ENCODE data around the gene OTOP1. TPM values are rescaled to one million over a fixed set of nuclear protein-coding genes. Genes with fewer than 3 reads are reported as not detected.
"Not testable (repeated sequence)": the region's sequence is repeated elsewhere in the genome, so short reads cannot be mapped to it uniquely, and the experiment has no call there.

OTOP1 gene
- polyA plus RNA-seq, 1 experiment, result not detected

- no peak for DNase-seq (ENCODE audit: low read depth, low spot score)
These were observed 669 bp downstream of the OTOP1 start for GRCh38 chr4:4225915-4226605.

GRCh38 chr4:4217113-4217512, 9.6 kb downstream of the OTOP1 start:
- ChIA-PET CTCF (no interaction called here), POLR2A (no interaction called here)
- no peaks in the 10 kb centered on the region for H3K27me3 ChIP-seq (ENCODE audit: control insufficient read depth, insufficient read depth, low read length)
- no peak for DNase-seq (ENCODE audit: low read depth, low spot score)
- H3K9me3 ChIP-seq (ENCODE audit: control insufficient read depth, insufficient read depth, low read length), result no peaks in the 10 kb centered on the region
- no peak for TF ChIP-seq CTCF (IDR thresholded peaks at IDR 0.05; ENCODE audit: low read depth, low read length)
- H3K27ac ChIP-seq (ENCODE audit: low read depth, low read length), result no peak overlapping the region
- no peak overlapping the region for H3K4me3 ChIP-seq (ENCODE audit: low read depth, low read length)

More at GRCh38 chr4:4225915-4226605, 669 bp downstream of the OTOP1 start:
- peaks cover 40% of the 10 kb centered on the region for H3K27me3 ChIP-seq (ENCODE audit: control insufficient read depth, insufficient read depth, low read length)
- no peak for TF ChIP-seq CTCF (IDR thresholded peaks at IDR 0.05; ENCODE audit: low read depth, low read length)
- no peak overlapping the region for H3K27ac ChIP-seq (ENCODE audit: low read depth, low read length)
- ChIA-PET POLR2A (no interaction called here), CTCF (no interaction called here)
- H3K4me3 ChIP-seq (ENCODE audit: low read depth, low read length), result no peak overlapping the region
- H3K9me3 ChIP-seq (ENCODE audit: control insufficient read depth, insufficient read depth, low read length), result peaks cover 7% of the 10 kb centered on the region; the same call in 1 of the 2 replicates

- POLR2A ChIA-PET, result no interaction called here
- H3K9me3 ChIP-seq (ENCODE audit: control insufficient read depth, insufficient read depth, low read length), result no peaks in the 10 kb centered on the region
- H3K27me3 ChIP-seq (ENCODE audit: control insufficient read depth, insufficient read depth, low read length), result no peaks in the 10 kb centered on the region
- H3K27ac ChIP-seq (ENCODE audit: low read depth, low read length), result peak overlapping the region; percentile 11
- DNase-seq (ENCODE audit: low read depth, low spot score), result no peak
- no peak for TF ChIP-seq CTCF (IDR thresholded peaks at IDR 0.05; ENCODE audit: low read depth, low read length)
- no peak overlapping the region for H3K4me3 ChIP-seq (ENCODE audit: low read depth, low read length)
- CTCF ChIA-PET, result no interaction called here
These were observed 10.1 kb downstream of the OTOP1 start for GRCh38 chr4:4216648-4217047.

- POLR2A ChIA-PET; H3K27ac ChIP-seq (ENCODE audit: low read depth, low read length); H3K27me3 ChIP-seq (ENCODE audit: control insufficient read depth, insufficient read depth, low read length); H3K9me3 ChIP-seq (ENCODE audit: control insufficient read depth, insufficient read depth, low read length); H3K4me3 ChIP-seq (ENCODE audit: low read depth, low read length); DNase-seq (ENCODE audit: low read depth, low spot score); CTCF ChIA-PET: not testable (repeated sequence)
These were observed 13.1 kb downstream of the OTOP1 start for GRCh38 chr4:4213674-4214073.

- Histone ChIP-seq H3K4me3 (ENCODE audit: low read depth, low read length) (no peak overlapping the region), H3K27me3 (ENCODE audit: control insufficient read depth, insufficient read depth, low read length) (no peaks in the 10 kb centered on the region), H3K27ac (ENCODE audit: low read depth, low read length) (no peak overlapping the region), H3K9me3 (ENCODE audit: control insufficient read depth, insufficient read depth, low read length) (no peaks in the 10 kb centered on the region)
- no peak for DNase-seq (ENCODE audit: low read depth, low spot score)
- ChIA-PET POLR2A (no interaction called here), CTCF (no interaction called here)
- no peak for TF ChIP-seq CTCF (IDR thresholded peaks at IDR 0.05; ENCODE audit: low read depth, low read length)
These were observed 20.5 kb downstream of the OTOP1 start for GRCh38 chr4:4206204-4206603.
